ENCODE measurements around the gene PCDH15. TPM values are rescaled to one million over a fixed set of nuclear protein-coding genes. Genes with fewer than 3 reads are reported as not detected.

PCDH15 gene
- total and polyA plus RNA-seq, 2 experiments from 2014 or later = 0.29 to 0.66 TPM

GRCh38 chr10:54284526-54285193 lies 516.4 kb downstream of the PCDH15 start:
- no peak overlapping the region for H3K4me3 Mint-ChIP-seq
- H3K9me3 Mint-ChIP-seq = peaks cover 14% of the 10 kb centered on the region; the same call in 2 of the 3 replicates
- peaks cover 3% of the 10 kb centered on the region for H3K27me3 Mint-ChIP-seq (ENCODE audit: insufficient read depth, low read depth, poor library complexity)
- H3K4me1 Mint-ChIP-seq = peaks cover 4% of the 10 kb centered on the region
- H2AFZ ChIP-seq = no peak overlapping the region
- H3K79me2 ChIP-seq (replicated peaks; ENCODE audit: insufficient read depth) = no peaks in the 10 kb centered on the region
- peaks cover 9% of the 10 kb centered on the region for H3K36me3 Mint-ChIP-seq (ENCODE audit: low read depth)
- H3F3A ChIP-seq (replicated peaks; ENCODE audit: low read depth) = no peaks in the 10 kb centered on the region
- no peak overlapping the region for H3K4me3 ChIP-seq
- DNase-seq (ENCODE audit: low spot score) (no peak), ATAC-seq (no peak)
- H3K4me2 ChIP-seq = no peak overlapping the region
- H3K9me2 ChIP-seq (ENCODE audit: insufficient read depth) = no peaks in the 10 kb centered on the region
- H3K27me3 ChIP-seq (ENCODE audit: insufficient read depth) = no peaks in the 10 kb centered on the region
- no peaks in the 10 kb centered on the region for H4K20me1 ChIP-seq (replicated peaks; ENCODE audit: insufficient read depth)
- H3K27ac Mint-ChIP-seq = no peak overlapping the region
- H3K27ac ChIP-seq (ENCODE audit: low read depth) = no peak overlapping the region
- TF ChIP-seq REST (IDR thresholded peaks at IDR 0.05; ENCODE audit: unreplicated experiment) (no peak), ETS1 (IDR thresholded peaks at IDR 0.05) (no peak), EZH2 (IDR thresholded peaks at IDR 0.05; ENCODE audit: low read depth, unreplicated experiment) (no peak), ZNF331 (CRISPR knock-in tag; IDR thresholded peaks at IDR 0.05; ENCODE audit: low read depth) (no peak), ZNF114 (CRISPR knock-in tag; IDR thresholded peaks at IDR 0.05) (no peak), JUNB (IDR thresholded peaks at IDR 0.05; ENCODE audit: unreplicated experiment) (no peak), NANOG (IDR thresholded peaks at IDR 0.05; ENCODE audit: borderline replicate concordance) (no peak), CREB1 (CRISPR knock-in tag; IDR thresholded peaks at IDR 0.05; ENCODE audit: low read depth) (no peak), ZNF462 (CRISPR knock-in tag; IDR thresholded peaks at IDR 0.05) (no peak), CTCF (conservative IDR thresholded peaks at IDR 0.05; ENCODE audit: low read depth in 2 of 2) (no peak), POLR2AphosphoS5 (IDR thresholded peaks at IDR 0.05; ENCODE audit: low read depth) (no peak), EZH2phosphoT487 (IDR thresholded peaks at IDR 0.05; ENCODE audit: unreplicated experiment) (no peak), STAT1 (IDR thresholded peaks at IDR 0.05; ENCODE audit: unreplicated experiment) (no peak)
- H3K4me1 ChIP-seq (ENCODE audit: insufficient read depth) = no peaks in the 10 kb centered on the region
- H3K36me3 ChIP-seq (ENCODE audit: insufficient read depth) = no peaks in the 10 kb centered on the region
